Hepatocyte (in vitro differentiated cells): ENCODE measurements around the gene JMJD7.

Source experiments
- CTCF ChIP-seq: fragments of 200-600 bp; sonication (generic); IDR thresholded peaks from 2 replicates; pipeline ENCODE4 v1.5.1; 2016; ENCODE audit warnings: antibody characterized with exemption, mild to moderate bottlenecking; ENCODE audit not compliant: poor library complexity
- EZH2phosphoT487 ChIP-seq: fragments of 200-600 bp; sonication (generic); IDR thresholded peaks from one replicate; pipeline ENCODE4 v1.6.1; 2018; ENCODE audit warnings: antibody characterized with exemption, mild to moderate bottlenecking, low read depth, moderate library complexity; ENCODE audit not compliant: unreplicated experiment, severe bottlenecking

GRCh38 chr15:41819455-41820050, 8.3 kb upstream of the JMJD7 start:
- TF ChIP-seq CTCF: no peak
- no peak for TF ChIP-seq EZH2phosphoT487
